GM23338 (cell line): ENCODE data around the gene SRGAP3. TPM values are rescaled to one million over a fixed set of nuclear protein-coding genes. Genes with fewer than 3 reads are reported as not detected.

ENCODE experiments used
- ATAC-seq: fragments of 200-7000 bp; cut with Tn5 transposase; 3 replicates; pipeline ENCODE4 v1.9.1; 2020
- DNase-seq: peaks from one replicate; pipeline ENCODE4 v3.0.0-alpha.2; 2015; ENCODE audit warnings: low spot score
- H2AFZ ChIP-seq: fragments of 200-600 bp; sonication (generic); 2 replicates; pipeline ENCODE4 v1.8.0; 2016; ENCODE audit warnings: antibody characterized with exemption, mild to moderate bottlenecking, moderate library complexity
- H3F3A ChIP-seq: fragments of 200-600 bp; sonication (generic); replicated peaks from 2 replicates; pipeline ENCODE4 v1.8.0; 2017; ENCODE audit warnings: antibody characterized with exemption, mixed run types, low read depth
- H3K27ac ChIP-seq: fragments of 200-600 bp; sonication (generic); 2 replicates; pipeline ENCODE4 v1.6.1; 2016; ENCODE audit warnings: low read depth
- H3K27me3 ChIP-seq: fragments of 200-600 bp; sonication (generic); 2 replicates; pipeline ENCODE4 v1.8.0; 2016; ENCODE audit warnings: mild to moderate bottlenecking, mixed run types, moderate library complexity; ENCODE audit not compliant: insufficient read depth
- H3K36me3 ChIP-seq: fragments of 200-600 bp; sonication (generic); 2 replicates; pipeline ENCODE4 v1.8.0; 2016; ENCODE audit warnings: mild to moderate bottlenecking; ENCODE audit not compliant: insufficient read depth
- H3K4me1 ChIP-seq: fragments of 200-600 bp; sonication (generic); 2 replicates; pipeline ENCODE4 v1.8.0; 2016; ENCODE audit warnings: mild to moderate bottlenecking, moderate library complexity; ENCODE audit not compliant: insufficient read depth
- H3K4me2 ChIP-seq: fragments of 200-600 bp; sonication (generic); 2 replicates; pipeline ENCODE4 v1.7.1; 2017; ENCODE audit warnings: mixed run types
- H3K4me3 ChIP-seq: fragments of 200-600 bp; sonication (generic); 2 replicates; pipeline ENCODE4 v1.6.1; 2016; ENCODE audit warnings: mixed run types
- H3K79me2 ChIP-seq: fragments of 200-600 bp; sonication (generic); replicated peaks from 2 replicates; pipeline ENCODE4 v1.8.0; 2017; ENCODE audit warnings: mild to moderate bottlenecking; ENCODE audit not compliant: insufficient read depth
- H3K9me2 ChIP-seq: fragments of 200-600 bp; sonication (generic); 2 replicates; pipeline ENCODE4 v1.8.0; 2017; ENCODE audit not compliant: insufficient read depth
- H4K20me1 ChIP-seq: fragments of 200-600 bp; sonication (generic); replicated peaks from 2 replicates; pipeline ENCODE4 v1.8.0; 2017; ENCODE audit warnings: mild to moderate bottlenecking; ENCODE audit not compliant: insufficient read depth
- H3K27ac Mint-ChIP-seq: 2 replicates; pipeline ENCODE4 v1.8.0; 2020; ENCODE audit warnings: inconsistent platforms, mild to moderate bottlenecking, moderate library complexity, mixed read lengths
- H3K27me3 Mint-ChIP-seq: 3 replicates; pipeline ENCODE4 v1.8.0; 2022; ENCODE audit warnings: low read depth, mild to moderate bottlenecking, moderate library complexity, mixed read lengths, inconsistent platforms; ENCODE audit not compliant: insufficient read depth, poor library complexity
- H3K36me3 Mint-ChIP-seq: 3 replicates; pipeline ENCODE4 v1.8.0; 2021; ENCODE audit warnings: low read depth, mild to moderate bottlenecking, inconsistent platforms, moderate library complexity, mixed read lengths
- H3K4me1 Mint-ChIP-seq: 3 replicates; pipeline ENCODE4 v1.8.0; 2020; ENCODE audit warnings: mild to moderate bottlenecking, inconsistent platforms, mixed read lengths
- H3K4me3 Mint-ChIP-seq: 3 replicates; pipeline ENCODE4 v1.8.0; 2021; ENCODE audit warnings: moderate library complexity, mild to moderate bottlenecking, inconsistent platforms, mixed read lengths
- H3K9me3 Mint-ChIP-seq: 3 replicates; pipeline ENCODE4 v1.8.0; 2020; ENCODE audit warnings: moderate library complexity, mild to moderate bottlenecking, inconsistent platforms, mixed read lengths
- ETS1 ChIP-seq: IDR thresholded peaks from 2 replicates; pipeline ENCODE4 v1.6.1; 2016; ENCODE audit warnings: antibody characterized with exemption
- EZH2 ChIP-seq: fragments of 200-600 bp; sonication (generic); IDR thresholded peaks from one replicate; pipeline ENCODE4 v1.8.0; 2017; ENCODE audit warnings: antibody characterized with exemption, mild to moderate bottlenecking, low read depth; ENCODE audit not compliant: unreplicated experiment
- EZH2phosphoT487 ChIP-seq: fragments of 200-600 bp; sonication (generic); IDR thresholded peaks from one replicate; pipeline ENCODE4 v1.8.1; 2018; ENCODE audit warnings: antibody characterized with exemption; ENCODE audit not compliant: unreplicated experiment
- NANOG ChIP-seq: IDR thresholded peaks from 2 replicates; pipeline ENCODE4 v1.6.1; 2016; ENCODE audit warnings: antibody characterized with exemption, borderline replicate concordance
- POLR2AphosphoS5 ChIP-seq: IDR thresholded peaks from 2 replicates; pipeline ENCODE4 v1.6.1; 2016; ENCODE audit warnings: antibody characterized with exemption, low read depth
- REST ChIP-seq: IDR thresholded peaks from one replicate; pipeline ENCODE4 v1.6.1; 2018; ENCODE audit warnings: antibody characterized with exemption; ENCODE audit not compliant: unreplicated experiment
- ZNF114 ChIP-seq: fragments of 250-450 bp; sonication (Bioruptor Pico); IDR thresholded peaks from 2 replicates; pipeline ENCODE4 v1.5.0; 2020; ENCODE audit warnings: mild to moderate bottlenecking, moderate library complexity
- ZNF331 ChIP-seq: fragments of 250-450 bp; sonication (Bioruptor Pico); IDR thresholded peaks from 2 replicates; pipeline ENCODE4 v1.5.0; 2020; ENCODE audit warnings: low read depth, mild to moderate bottlenecking, moderate library complexity
- ZNF462 ChIP-seq: fragments of 250-450 bp; sonication (Bioruptor Pico); IDR thresholded peaks from 2 replicates; pipeline ENCODE4 v1.5.0; 2020; ENCODE audit warnings: mild to moderate bottlenecking, moderate library complexity
- polyA plus RNA-seq: library from polyadenylated mRNA; unstranded; fragments of >200 nt; fragmentation: Nextera tagmentation; extraction: Ambion mirVana; gene quantifications from 2 replicates; pipeline ENCODE4 v1.2.1, GENCODE V29; 2016
- total RNA-seq: library from RNA; depleted of rRNA; stranded (reverse); fragments of >200 nt; shearing (Covaris generic); gene quantifications from 2 replicates; pipeline ENCODE4 v1.2.3, GENCODE V29; 2014

Gene SRGAP3
- total and polyA plus RNA-seq, 2 experiments from 2014 or later: 6.4 to 9.4 TPM

- H3K4me1 ChIP-seq: peaks cover 21% of the 10 kb centered on the region
- Mint-ChIP-seq H3K36me3 (no peaks in the 10 kb centered on the region), H3K27me3 (peaks cover 4% of the 10 kb centered on the region), H3K27ac (no peak overlapping the region), H3K9me3 (no peaks in the 10 kb centered on the region), H3K4me3 (no peak overlapping the region), H3K4me1 (peaks cover 24% of the 10 kb centered on the region)
- 0 out of 2 replicates have a peak, but pooled peaks cover 3% of the 10 kb centered on the region for H3F3A ChIP-seq
- H3K27me3 ChIP-seq: no peaks in the 10 kb centered on the region
- no peak overlapping the region for H3K4me2 ChIP-seq
- no peak for ATAC-seq
- H3K79me2 ChIP-seq: peaks cover 9% of the 10 kb centered on the region; the same call in 1 of the 2 replicates
- H3K9me2 ChIP-seq: no peaks in the 10 kb centered on the region
- no peaks in the 10 kb centered on the region for H3K36me3 ChIP-seq
- H4K20me1 ChIP-seq: 0 out of 2 replicates have a peak, but pooled peaks cover 3% of the 10 kb centered on the region
- TF ChIP-seq EZH2phosphoT487: no peak
- no peak for TF ChIP-seq ZNF331 (CRISPR knock-in tag)
- no peak for TF ChIP-seq NANOG
- TF ChIP-seq ZNF114 (CRISPR knock-in tag): no peak
- TF ChIP-seq ZNF462 (CRISPR knock-in tag): no peak
- no peak for TF ChIP-seq POLR2AphosphoS5
- no peak for TF ChIP-seq REST
- no peak for TF ChIP-seq EZH2
- no peak for TF ChIP-seq ETS1
- DNase-seq: no peak
- no peak overlapping the region for H3K27ac ChIP-seq
- no peak overlapping the region for H3K4me3 ChIP-seq
- no peak overlapping the region for H2AFZ ChIP-seq
These were observed 4.8 kb downstream of the SRGAP3 start for GRCh38 chr3:9244495-9245183.
